ENCODE results near the gene WNT8B. TPM values are rescaled to one million over a fixed set of nuclear protein-coding genes. Genes with fewer than 3 reads are reported as not detected.
A peak's percentile ranks its signal among the peaks of the same experiment; 100 is the strongest.

WNT8B gene, protein sequence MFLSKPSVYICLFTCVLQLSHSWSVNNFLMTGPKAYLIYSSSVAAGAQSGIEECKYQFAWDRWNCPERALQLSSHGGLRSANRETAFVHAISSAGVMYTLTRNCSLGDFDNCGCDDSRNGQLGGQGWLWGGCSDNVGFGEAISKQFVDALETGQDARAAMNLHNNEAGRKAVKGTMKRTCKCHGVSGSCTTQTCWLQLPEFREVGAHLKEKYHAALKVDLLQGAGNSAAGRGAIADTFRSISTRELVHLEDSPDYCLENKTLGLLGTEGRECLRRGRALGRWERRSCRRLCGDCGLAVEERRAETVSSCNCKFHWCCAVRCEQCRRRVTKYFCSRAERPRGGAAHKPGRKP
- 0.11 TPM for total RNA-seq
- 0.08 TPM for polyA plus RNA-seq

DNA sequence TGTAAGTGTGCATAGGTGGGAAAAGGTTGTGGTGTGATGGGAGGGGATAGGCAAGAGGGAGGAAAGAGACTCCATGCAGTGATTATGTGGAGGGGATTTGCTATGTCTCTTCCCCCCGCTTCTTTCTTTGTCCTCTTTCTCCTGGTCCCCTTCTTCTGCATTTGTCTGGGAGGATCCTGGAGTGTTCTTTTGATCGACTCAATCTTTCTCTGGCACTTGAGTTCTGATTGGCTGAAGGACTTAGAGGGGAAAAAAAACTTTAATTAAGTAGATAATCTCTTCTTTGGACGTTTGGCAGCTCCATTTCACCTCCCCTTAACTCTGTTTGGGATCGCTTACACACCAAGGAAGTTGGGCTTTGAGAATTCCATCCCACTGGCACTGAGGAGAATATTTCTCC, at the start of gene WNT8B:
TSS of gene WNT8B (plus strand) at position 301 of the 400 bp plus-strand sequence. CDS start 160 bp downstream, outside the sequence.
- H3K4me1 ChIP-seq (ENCODE audit: insufficient read depth), result no peaks in the 10 kb centered on the region
- 52% methylated on average over 4 of the region's 4 CpGs for WGBS

DNA sequence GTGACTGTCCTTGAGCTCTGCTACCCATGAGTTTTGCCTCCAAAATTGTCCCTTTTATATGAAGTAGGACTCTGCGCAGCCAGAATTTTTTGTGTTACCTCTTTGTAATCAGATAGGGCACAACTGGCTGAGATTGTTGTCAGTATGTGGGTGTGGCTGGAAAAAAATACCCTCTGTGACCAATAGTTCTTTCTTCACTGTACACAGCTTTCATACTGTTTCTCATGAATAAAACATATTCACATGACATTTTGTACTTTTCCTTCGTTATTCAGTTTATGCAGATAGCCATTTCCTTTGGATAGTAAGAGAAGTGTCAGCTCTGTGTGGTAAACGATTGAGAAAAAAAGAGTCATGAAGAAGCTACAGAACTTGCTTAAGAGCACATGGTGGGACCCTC, 49.6 kb upstream of the WNT8B start:
- 67% methylated on average over 3 of the region's 3 CpGs for WGBS
- Histone ChIP-seq H3K27ac (ENCODE audit: low read depth) (no peak overlapping the region), H3K4me1 (ENCODE audit: insufficient read depth) (no peaks in the 10 kb centered on the region), H3K4me3 (ENCODE audit: low read depth, low read length) (no peak overlapping the region), H3K36me3 (ENCODE audit: insufficient read depth) (no peaks in the 10 kb centered on the region)
- no peak for DNase-seq (ENCODE audit: extremely low spot score)

More for the DNA sequence above, at the start of gene WNT8B:
- Histone ChIP-seq H3K36me3 (ENCODE audit: insufficient read depth) (no peaks in the 10 kb centered on the region), H3K4me3 (ENCODE audit: low read depth, low read length) (no peak within 1 kb of the TSS), H3K27ac (ENCODE audit: low read depth) (no peak within 1 kb of the TSS)
- no peak for DNase-seq (ENCODE audit: extremely low spot score)

DNA sequence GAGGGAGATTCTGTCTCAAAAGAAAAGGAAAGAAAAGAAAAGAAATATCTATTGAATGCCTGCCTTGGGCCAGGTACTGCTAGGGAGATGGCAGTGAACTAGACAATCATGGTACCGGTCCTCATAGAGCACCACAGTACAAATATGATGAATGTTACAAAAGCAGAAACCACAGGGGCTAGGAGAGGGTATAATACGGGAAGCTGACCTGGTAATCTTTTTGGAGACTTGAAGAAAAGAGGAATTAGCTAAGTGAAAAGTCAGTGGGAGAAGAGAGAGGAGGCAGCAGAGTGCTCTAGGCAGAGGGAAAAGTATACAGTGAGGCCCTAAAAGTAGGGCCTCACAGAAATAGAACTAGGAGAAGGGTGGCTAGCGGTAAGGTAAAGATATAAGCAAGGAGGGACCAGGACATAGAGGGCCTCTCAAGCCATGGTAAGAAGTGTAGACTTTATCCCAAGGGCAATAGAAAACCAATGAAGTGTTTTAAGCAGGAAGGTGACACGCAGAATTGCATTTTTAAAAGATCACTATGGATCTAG, 42.8 kb upstream of the WNT8B start:
- H3K4me3 ChIP-seq (ENCODE audit: low read depth, low read length), result no peak overlapping the region
- 82% methylated on average over 4 of the region's 4 CpGs for WGBS
- H3K4me1 ChIP-seq (ENCODE audit: insufficient read depth), result no peaks in the 10 kb centered on the region
- no peaks in the 10 kb centered on the region for H3K36me3 ChIP-seq (ENCODE audit: insufficient read depth)
- no peak overlapping the region for H3K27ac ChIP-seq (ENCODE audit: low read depth)
- DNase-seq (ENCODE audit: extremely low spot score), result no peak

DNA sequence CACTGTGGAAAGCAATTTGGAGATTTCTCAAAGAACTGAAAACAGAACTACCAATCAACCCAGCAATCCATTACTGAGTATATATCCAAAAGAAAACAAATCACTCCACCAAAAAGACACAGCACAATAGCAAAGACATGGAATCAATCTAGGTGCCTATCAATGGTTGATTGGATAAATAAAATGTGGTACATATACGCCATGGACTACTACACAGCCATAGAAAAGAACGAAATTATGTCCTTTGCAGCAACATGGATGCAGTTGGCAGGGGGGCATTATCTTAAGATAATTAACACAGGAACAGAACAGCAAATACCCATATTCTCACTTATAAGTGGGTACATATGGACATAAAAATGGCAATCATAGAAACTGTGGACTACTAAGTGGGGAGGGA, 35.4 kb upstream of the WNT8B start:
- H3K4me3 ChIP-seq (ENCODE audit: low read depth, low read length), result no peak overlapping the region
- H3K36me3 ChIP-seq (ENCODE audit: insufficient read depth), result no peaks in the 10 kb centered on the region
- H3K4me1 ChIP-seq (ENCODE audit: insufficient read depth), result no peaks in the 10 kb centered on the region
- no peak for DNase-seq (ENCODE audit: extremely low spot score)
- WGBS, result 97% methylated on average over 2 of the region's 2 CpGs
- no peak overlapping the region for H3K27ac ChIP-seq (ENCODE audit: low read depth)

DNA sequence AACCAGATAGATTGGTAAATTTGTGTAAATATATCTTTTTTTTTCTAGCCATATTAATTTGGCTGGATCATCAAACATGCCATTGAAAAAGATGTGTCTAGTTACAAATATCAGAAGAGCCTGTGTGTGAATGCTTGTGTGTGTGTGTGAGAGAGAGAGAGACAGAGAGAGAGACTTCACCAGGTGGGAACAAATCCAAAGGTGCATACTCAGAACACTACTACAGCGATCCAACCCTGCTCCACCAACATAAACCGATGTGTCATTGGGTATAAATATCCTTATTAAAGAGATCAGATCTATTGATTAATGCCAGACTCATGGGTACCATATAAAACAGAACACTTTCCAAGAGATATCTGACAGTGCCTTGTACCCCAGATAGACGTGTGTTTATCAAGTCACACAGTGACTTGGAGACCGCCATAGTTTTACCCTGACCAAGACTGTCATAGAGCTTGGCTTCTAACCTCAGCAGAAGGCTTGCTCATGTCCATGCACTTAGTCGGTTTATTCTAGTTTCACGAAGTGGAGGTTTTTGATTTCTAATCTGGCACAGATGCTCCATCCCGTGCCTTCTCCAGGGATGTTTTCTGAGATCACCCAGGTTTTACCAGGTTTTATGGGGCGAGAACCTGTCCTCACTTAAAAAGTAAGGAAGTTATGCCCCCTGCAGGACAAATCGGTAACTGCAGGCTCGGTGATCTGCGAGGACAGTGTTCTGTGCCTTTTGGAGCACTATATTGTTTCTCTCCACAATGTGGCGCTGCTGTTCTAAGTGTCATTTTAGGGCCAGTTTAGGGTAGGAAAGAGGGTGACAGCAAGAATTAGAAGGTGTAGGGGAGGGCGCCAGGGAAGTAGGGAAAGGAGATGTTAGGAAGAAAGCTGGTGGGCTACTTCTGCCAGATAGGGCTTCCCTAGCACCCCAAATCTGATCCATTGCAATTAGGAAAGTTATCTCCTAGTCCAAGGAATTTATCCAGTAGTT, 29.3 kb upstream of the WNT8B start:
- H3K4me1 ChIP-seq (ENCODE audit: insufficient read depth), result no peaks in the 10 kb centered on the region
- no peak overlapping the region for H3K4me3 ChIP-seq (ENCODE audit: low read depth, low read length)
- no peak overlapping the region for H3K27ac ChIP-seq (ENCODE audit: low read depth)
- peak; percentile 74 for DNase-seq (ENCODE audit: extremely low spot score)
- H3K36me3 ChIP-seq (ENCODE audit: insufficient read depth), result no peaks in the 10 kb centered on the region
- WGBS, result 22% methylated on average over 13 of the region's 13 CpGs

DNA sequence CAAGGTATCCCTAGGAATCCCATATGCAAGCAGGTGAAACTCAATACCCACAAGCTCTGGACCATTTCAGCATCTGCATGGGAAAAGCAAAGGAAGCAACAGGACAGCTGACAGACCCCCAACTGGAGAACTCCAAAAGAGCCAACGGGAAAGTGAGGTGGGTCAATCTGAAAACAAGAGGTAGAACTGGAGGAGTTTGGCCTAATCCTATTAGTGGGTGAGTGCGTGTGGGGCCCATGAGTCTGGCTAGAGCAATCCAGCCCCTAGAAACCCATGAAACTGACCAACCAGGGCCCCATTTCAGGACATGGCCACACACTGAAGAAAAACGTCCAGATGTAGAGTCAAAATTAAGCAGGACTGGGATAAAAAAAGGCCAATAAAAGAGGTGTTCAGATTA, 26.6 kb upstream of the WNT8B start:
- no peak for DNase-seq (ENCODE audit: extremely low spot score)
- 37% methylated on average over 3 of the region's 3 CpGs for WGBS
- Histone ChIP-seq H3K4me1 (ENCODE audit: insufficient read depth) (no peaks in the 10 kb centered on the region), H3K36me3 (ENCODE audit: insufficient read depth) (no peaks in the 10 kb centered on the region), H3K4me3 (ENCODE audit: low read depth, low read length) (no peak overlapping the region), H3K27ac (ENCODE audit: low read depth) (no peak overlapping the region)

DNA sequence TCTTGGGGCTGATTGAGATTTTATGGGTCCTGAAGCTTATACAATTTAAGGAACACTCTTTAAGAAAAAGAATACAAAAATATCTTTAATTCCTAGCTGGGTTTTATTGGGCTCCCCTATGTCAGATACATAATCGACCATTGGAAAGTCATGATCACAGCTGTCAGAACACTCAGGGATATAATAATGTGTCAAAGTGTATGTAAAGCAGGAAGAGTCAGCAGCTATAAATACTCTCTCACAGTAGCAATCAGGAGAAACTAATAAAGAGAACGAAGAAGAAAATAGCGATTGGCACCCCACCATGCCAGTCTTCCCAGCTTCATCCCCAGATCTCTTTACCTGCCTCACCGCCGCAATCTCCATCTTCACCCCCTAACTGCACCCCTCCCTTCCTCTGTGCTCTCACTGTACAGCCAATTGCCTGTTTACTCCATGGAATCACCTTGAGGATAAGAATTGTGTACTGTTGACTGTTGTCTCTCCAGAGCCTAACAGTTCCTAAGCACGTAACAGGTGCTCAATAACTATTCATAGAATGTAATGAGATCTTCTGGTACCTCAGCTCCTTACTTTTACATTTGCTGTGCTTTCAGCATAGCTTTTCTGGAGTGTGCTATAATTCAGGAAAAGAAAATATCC, 24.0 kb upstream of the WNT8B start:
- Histone ChIP-seq H3K36me3 (ENCODE audit: insufficient read depth) (no peaks in the 10 kb centered on the region), H3K4me1 (ENCODE audit: insufficient read depth) (no peaks in the 10 kb centered on the region), H3K4me3 (ENCODE audit: low read depth, low read length) (no peak overlapping the region), H3K27ac (ENCODE audit: low read depth) (no peak overlapping the region)
- DNase-seq (ENCODE audit: extremely low spot score), result no peak
- WGBS, result 84% methylated on average over 6 of the region's 6 CpGs

DNA sequence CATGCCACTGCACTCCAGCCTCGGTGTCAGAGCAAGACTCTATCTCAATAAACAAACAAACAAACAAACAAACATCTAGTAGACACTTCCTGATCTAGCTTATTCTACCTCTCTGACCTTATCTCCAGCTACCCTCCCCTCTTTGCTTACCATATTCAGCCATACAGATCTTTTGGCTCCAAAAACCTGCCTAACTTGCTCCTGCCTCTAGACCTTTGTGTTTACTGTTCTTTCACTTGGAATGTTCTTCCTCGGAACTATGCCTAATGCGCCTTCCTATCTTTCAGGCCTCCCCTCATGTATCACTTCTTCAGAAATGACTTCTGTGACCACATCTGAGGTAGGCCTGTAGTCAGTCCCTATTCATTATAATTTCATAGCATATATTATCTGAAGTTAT, 20.3 kb upstream of the WNT8B start:
- Histone ChIP-seq H3K36me3 (ENCODE audit: insufficient read depth) (no peaks in the 10 kb centered on the region), H3K4me3 (ENCODE audit: low read depth, low read length) (no peak overlapping the region), H3K4me1 (ENCODE audit: insufficient read depth) (no peaks in the 10 kb centered on the region), H3K27ac (ENCODE audit: low read depth) (no peak overlapping the region)
- no peak for DNase-seq (ENCODE audit: extremely low spot score)
- 70% methylated on average over 3 of the region's 3 CpGs for WGBS

DNA sequence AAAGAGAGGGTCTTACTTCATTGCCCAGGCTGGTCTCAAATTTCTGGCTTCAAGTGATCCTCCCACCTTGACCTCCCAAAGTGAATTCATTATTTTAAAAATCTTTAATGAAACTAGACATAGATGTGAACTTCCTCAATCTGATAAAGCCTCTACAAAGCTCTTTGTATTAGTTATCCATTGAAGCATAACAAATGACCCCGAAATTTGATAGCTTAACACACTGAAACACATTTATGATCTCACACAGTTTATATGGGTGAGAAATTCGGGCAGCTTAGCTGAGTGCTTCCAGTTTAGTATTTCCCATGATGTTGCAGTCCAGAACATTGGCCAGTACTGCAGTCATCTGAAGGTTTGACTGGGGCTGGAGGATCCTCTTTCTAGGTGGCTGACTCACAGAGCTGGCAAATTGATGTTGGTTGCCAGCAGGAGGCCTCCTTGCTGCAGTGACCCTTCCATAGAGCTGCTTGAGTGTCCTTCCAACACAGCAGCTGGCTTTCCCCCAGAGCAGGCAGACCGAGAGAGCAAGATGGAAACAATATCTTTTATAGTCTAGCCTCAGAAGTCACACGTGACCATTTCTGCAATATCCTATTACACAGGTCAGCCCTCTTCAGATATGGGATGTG, 16.6 kb upstream of the WNT8B start:
- WGBS, result 55% methylated on average over 4 of the region's 4 CpGs
- no peaks in the 10 kb centered on the region for H3K36me3 ChIP-seq (ENCODE audit: insufficient read depth)
- DNase-seq (ENCODE audit: extremely low spot score), result no peak
- H3K4me1 ChIP-seq (ENCODE audit: insufficient read depth), result no peaks in the 10 kb centered on the region
- H3K4me3 ChIP-seq (ENCODE audit: low read depth, low read length), result no peak overlapping the region
- no peak overlapping the region for H3K27ac ChIP-seq (ENCODE audit: low read depth)

DNA sequence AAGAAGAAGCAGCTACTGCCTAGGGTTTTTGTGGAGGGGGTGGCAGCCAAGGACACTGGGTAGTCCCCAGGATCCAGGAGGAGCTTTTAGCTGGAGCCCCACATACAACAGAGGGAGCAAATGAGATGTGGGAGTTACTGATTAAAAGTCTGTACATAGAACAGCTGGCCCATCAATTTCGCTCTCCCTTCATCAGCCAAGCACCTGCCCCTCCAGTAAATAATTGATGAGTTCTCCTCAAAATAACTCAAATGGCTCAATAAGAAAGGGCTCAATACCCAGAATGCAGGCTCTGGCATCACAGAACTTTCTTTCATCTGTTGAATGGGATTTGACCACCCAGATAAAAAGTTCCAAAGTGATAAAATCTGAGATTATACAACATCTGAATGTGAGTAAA, 15.1 kb upstream of the WNT8B start:
- H3K27ac ChIP-seq (ENCODE audit: low read depth), result no peak overlapping the region
- 87% methylated on average over 1 of the region's 1 CpG for WGBS
- no peaks in the 10 kb centered on the region for H3K4me1 ChIP-seq (ENCODE audit: insufficient read depth)
- no peak for DNase-seq (ENCODE audit: extremely low spot score)
- H3K4me3 ChIP-seq (ENCODE audit: low read depth, low read length), result no peak overlapping the region
- no peaks in the 10 kb centered on the region for H3K36me3 ChIP-seq (ENCODE audit: insufficient read depth)

DNA sequence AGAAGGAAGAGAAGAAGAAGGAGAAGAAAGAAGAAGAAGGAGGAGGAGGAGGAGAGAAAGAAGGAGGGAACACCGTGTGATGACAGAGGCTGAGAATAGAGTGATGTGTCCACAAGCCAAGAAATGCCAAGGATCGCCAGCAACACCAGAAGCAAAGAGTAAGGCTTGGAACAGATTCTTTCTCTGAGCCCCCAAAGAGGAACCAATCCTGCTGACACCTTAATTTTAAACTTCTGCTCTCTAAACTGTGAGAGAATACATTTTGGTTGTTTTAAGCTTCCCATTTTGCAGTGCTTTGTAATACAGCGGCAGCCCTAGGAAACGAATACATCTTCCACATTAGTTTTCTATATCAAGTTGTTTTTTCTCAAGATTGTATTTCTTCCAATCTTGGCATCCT, 13.9 kb upstream of the WNT8B start:
- H3K27ac ChIP-seq (ENCODE audit: low read depth), result no peak overlapping the region
- 80% methylated on average over 4 of the region's 4 CpGs for WGBS
- no peaks in the 10 kb centered on the region for H3K36me3 ChIP-seq (ENCODE audit: insufficient read depth)
- no peak for DNase-seq (ENCODE audit: extremely low spot score)
- H3K4me3 ChIP-seq (ENCODE audit: low read depth, low read length), result no peak overlapping the region
- no peaks in the 10 kb centered on the region for H3K4me1 ChIP-seq (ENCODE audit: insufficient read depth)

DNA sequence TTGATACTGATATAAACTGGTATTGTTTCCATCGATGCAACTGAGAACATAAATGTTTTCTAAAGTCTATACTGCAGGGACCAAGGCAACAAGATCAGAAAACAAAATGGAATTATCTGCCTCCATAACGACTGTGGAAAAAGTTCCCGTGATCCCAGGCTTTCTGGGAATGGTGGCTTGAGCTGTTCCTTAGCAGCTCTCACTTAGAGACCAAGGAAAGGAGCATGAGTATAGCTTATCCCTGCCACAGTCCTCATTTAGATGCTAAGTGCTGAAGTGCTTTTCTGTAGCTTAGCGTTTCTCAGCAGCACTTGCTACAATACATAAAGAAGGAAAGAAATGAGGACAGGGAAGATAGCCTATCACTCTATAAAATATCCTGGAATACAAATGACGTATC, 5.5 kb downstream of the WNT8B start:
- no peak for DNase-seq (ENCODE audit: extremely low spot score)
- 38% methylated on average over 5 of the region's 5 CpGs for WGBS

DNA sequence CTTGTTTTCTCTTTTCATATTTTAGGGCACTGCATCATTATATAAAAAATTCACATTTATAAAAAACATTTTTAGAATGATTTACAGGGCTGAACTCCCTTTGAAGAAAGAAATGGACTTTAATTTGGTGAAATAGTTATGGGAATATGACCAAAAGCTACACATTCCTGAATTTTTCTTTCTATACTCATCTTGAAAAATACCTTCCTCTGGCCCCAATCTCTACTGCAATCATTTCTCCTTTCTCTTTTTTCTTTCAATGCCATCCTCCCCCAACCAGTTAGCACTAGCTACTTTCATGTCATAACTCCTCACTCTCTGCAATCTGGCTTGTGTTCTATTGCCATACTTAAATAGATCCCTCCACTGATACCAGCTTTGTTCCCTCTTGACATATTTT, 6.2 kb downstream of the WNT8B start:
- no peaks in the 10 kb centered on the region for H3K36me3 ChIP-seq (ENCODE audit: insufficient read depth)
- H3K4me3 ChIP-seq (ENCODE audit: low read depth, low read length), result no peak overlapping the region
- H3K27ac ChIP-seq (ENCODE audit: low read depth), result no peak overlapping the region
- DNase-seq (ENCODE audit: extremely low spot score), result no peak
- no peaks in the 10 kb centered on the region for H3K4me1 ChIP-seq (ENCODE audit: insufficient read depth)

More for the DNA sequence above, 5.5 kb downstream of the WNT8B start:
- Histone ChIP-seq H3K27ac (ENCODE audit: low read depth) (no peak overlapping the region), H3K4me1 (ENCODE audit: insufficient read depth) (no peaks in the 10 kb centered on the region), H3K4me3 (ENCODE audit: low read depth, low read length) (no peak overlapping the region), H3K36me3 (ENCODE audit: insufficient read depth) (no peaks in the 10 kb centered on the region)

All from urinary bladder (tissue), 4 donors.